Measurements from ENCODE around the gene SURF4. TPM values are rescaled to one million over a fixed set of nuclear protein-coding genes. Genes with fewer than 3 reads are reported as not detected.
"Not testable (repeated sequence)": the region's sequence is repeated elsewhere in the genome, so short reads cannot be mapped to it uniquely, and the experiment has no call there.

The SURF4 gene
- total and polyA plus RNA-seq, 2 of the 13 experiments (the other 11 are each of a cell fraction or from before 2014, with no cell fraction given), result 220 to 265 TPM

DNA sequence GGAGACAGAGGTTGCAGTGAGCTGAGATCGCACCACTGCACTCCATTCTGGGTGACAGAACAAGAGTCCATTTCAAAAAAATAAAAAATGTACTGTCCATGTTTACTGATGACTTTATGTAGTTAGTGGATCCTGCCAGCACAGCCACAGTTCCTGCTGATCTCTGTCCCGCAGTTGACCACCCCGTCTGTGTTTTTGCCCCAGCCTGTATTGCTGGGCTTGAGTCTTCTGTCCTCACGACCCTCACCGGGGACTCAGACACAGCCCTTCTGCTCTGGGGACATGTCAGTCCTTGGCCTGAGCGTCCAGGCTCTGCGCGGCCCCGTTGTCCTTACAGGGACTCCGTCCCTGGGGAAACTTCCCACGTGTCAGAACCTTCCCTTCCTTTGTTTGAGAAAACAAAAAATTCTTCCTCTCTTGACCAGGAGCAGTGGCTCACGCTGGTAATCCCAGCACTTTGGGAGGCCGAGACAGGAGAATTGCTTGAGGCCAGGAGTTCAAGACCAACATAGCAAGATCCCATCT is 54.4 kb downstream of the SURF4 start (continued):
- TF ChIP-seq, protein P1, sequence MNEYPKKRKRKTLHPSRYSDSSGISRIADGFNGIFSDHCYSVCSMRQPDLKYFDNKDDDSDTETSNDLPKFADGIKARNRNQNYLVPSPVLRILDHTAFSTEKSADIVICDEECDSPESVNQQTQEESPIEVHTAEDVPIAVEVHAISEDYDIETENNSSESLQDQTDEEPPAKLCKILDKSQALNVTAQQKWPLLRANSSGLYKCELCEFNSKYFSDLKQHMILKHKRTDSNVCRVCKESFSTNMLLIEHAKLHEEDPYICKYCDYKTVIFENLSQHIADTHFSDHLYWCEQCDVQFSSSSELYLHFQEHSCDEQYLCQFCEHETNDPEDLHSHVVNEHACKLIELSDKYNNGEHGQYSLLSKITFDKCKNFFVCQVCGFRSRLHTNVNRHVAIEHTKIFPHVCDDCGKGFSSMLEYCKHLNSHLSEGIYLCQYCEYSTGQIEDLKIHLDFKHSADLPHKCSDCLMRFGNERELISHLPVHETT (CRISPR knock-in tag; conservative IDR thresholded peaks at IDR 0.05), result no peak
- TF ChIP-seq TCF7 (IDR thresholded peaks at IDR 0.05; ENCODE audit: low read depth), result no peak

DNA sequence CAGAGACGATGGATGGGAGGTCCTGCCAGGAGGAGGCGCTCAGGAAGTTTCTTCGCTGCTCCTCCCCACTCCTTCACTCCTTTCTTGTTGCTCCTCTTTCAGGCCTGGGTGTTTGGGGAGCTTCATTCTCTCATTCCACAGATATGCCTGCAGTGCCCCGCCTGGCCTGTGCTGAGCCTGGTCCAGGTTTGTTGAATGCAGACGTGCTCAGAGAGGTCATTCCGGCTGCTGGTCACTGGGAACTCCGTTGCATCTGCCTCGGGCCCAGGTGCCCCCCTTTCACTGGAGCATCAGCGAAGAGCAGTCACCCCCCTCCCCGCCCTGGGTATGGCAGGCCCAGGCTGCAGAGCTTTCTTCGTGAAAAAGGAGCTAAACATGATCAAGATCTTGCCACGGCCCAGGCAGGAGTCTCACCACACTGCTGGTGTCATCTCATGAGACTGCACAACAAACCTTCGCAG is 55.4 kb downstream of the SURF4 start:
- Histone ChIP-seq H3K27me3 (ENCODE audit: control insufficient read depth in 1 of 2, insufficient read depth in 2 of 2, low read length in 2 of 2) (peaks cover 1 to 2% of the 10 kb centered on the region in 2 experiments; a peak in 1 of 5 replicates), H3K4me1 (ENCODE audit: insufficient read depth, low read length) (no peaks in the 10 kb centered on the region), H4K20me1 (ENCODE audit: insufficient read depth, low read length) (no peaks in the 10 kb centered on the region), H3K4me3 (replicated peaks in 1 of 3; ENCODE audit: insufficient read depth in 1 of 3, low read depth in 2 of 3, low read length in 3 of 3) (no peak overlapping the region), H3K27ac (ENCODE audit: extremely low read length, insufficient read depth, low read length) (no peak overlapping the region), H3K79me2 (ENCODE audit: insufficient read depth, low read length) (no peaks in the 10 kb centered on the region), H3K4me2 (ENCODE audit: low read depth, low read length) (no peak overlapping the region), H2AFZ (ENCODE audit: low read length) (no peak overlapping the region), H3K9ac (ENCODE audit: insufficient read depth, low read depth, low read length) (no peak overlapping the region), H3K36me3 (replicated peaks in 1 of 2; ENCODE audit: control insufficient read depth in 1 of 2, insufficient read depth in 2 of 2, low read length in 2 of 2) (no peaks in the 10 kb centered on the region), H3K9me3 (ENCODE audit: low read length) (peaks cover 9% of the 10 kb centered on the region; the same call in 1 of the 2 replicates)
- in situ Hi-C loops (cut with HindIII; ENCODE audit: extremely low pct_ligation_motif_present, low pct_unique_long_range_greater_than_20kb), result loop anchor here (10.0 kb wide), 1 partner anchor 76 kb away; no protein-coding TSS in a partner anchor
- TF ChIP-seq ZNF768 (CRISPR knock-in tag; IDR thresholded peaks at IDR 0.05) (peak; percentile 71; the same call in 1 of the 2 replicates), RORA (CRISPR knock-in tag; IDR thresholded peaks at IDR 0.05) (no peak)
- ATAC-seq (peak; percentile 51), FAIRE-seq (no peak), DNase-seq (ENCODE audit: low spot score) (no peak)
- CTCF ChIA-PET (ENCODE audit: low intra/inter-chr PET ratio, low total read pairs), result no interaction called here
- intact Hi-C loops (cut with micrococcal nuclease; ENCODE audit: unreplicated experiment), result no loop called here
- WGBS (ENCODE audit: low lambda C conversion rate), result 55% methylated on average over 8 of the region's 13 CpGs
- POLR2A ChIA-PET, result interaction anchor here (1.2 kb wide), 1 partner anchor 10 kb away, joined by 3 read pairs; no protein-coding TSS in a partner anchor
- no TSS peak for BruUV-seq (replicated peaks)

DNA sequence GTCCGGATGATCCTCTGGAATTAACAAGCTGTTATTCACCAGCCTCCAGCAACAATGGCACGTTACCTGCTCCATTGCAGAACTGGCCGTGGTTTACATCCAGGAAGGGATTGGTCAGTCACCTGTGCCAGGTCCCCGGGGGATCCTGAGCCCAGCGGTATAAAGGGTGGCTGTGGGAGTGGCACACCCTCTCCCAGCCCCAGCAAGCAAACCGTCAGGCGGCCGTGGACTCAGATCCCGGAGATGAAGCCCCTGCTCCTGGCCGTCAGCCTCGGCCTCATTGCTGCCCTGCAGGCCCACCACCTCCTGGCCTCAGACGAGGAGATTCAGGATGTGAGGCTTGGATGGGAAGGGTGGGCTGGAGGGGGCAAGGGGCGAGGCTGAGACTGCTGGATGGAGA is 58.3 kb downstream of the SURF4 start:
- H3K36me3 ChIP-seq (replicated peaks in 1 of 2; ENCODE audit: control insufficient read depth in 1 of 2, insufficient read depth in 2 of 2, low read length in 2 of 2); H4K20me1 ChIP-seq (ENCODE audit: insufficient read depth, low read length); H3K4me3 ChIP-seq (replicated peaks in 1 of 3; ENCODE audit: insufficient read depth in 1 of 3, low read depth in 2 of 3, low read length in 3 of 3); BruUV-seq (replicated peaks); FAIRE-seq; ATAC-seq; H3K9me3 ChIP-seq (ENCODE audit: low read length); intact Hi-C loops (cut with micrococcal nuclease; ENCODE audit: unreplicated experiment); H3K27ac ChIP-seq (ENCODE audit: extremely low read length, insufficient read depth, low read length); H3K79me2 ChIP-seq (ENCODE audit: insufficient read depth, low read length); in situ Hi-C loops (cut with HindIII; ENCODE audit: extremely low pct_ligation_motif_present, low pct_unique_long_range_greater_than_20kb); H3K4me2 ChIP-seq (ENCODE audit: low read depth, low read length); H3K4me1 ChIP-seq (ENCODE audit: insufficient read depth, low read length); POLR2A ChIA-PET; H3K9ac ChIP-seq (ENCODE audit: insufficient read depth, low read depth, low read length); H2AFZ ChIP-seq (ENCODE audit: low read length); DNase-seq (ENCODE audit: low spot score); CTCF ChIA-PET (ENCODE audit: low intra/inter-chr PET ratio, low total read pairs); H3K27me3 ChIP-seq (ENCODE audit: control insufficient read depth in 1 of 2, insufficient read depth in 2 of 2, low read length in 2 of 2): not testable (repeated sequence)
- WGBS (ENCODE audit: low lambda C conversion rate), result 10% methylated on average over 7 of the region's 13 CpGs
